Measurements from ENCODE around the gene GALNT15. TPM values are rescaled to one million over a fixed set of nuclear protein-coding genes. Genes with fewer than 3 reads are reported as not detected.

The GALNT15 gene
- polyA plus RNA-seq, 1 donor: 0.78 TPM

- H3K9me3 ChIP-seq (ENCODE audit: control insufficient read depth, low read depth, low read length): no peaks in the 10 kb centered on the region
- H3K36me3 ChIP-seq (ENCODE audit: control insufficient read depth, insufficient read depth, low read length): no peaks in the 10 kb centered on the region
- H3K27me3 ChIP-seq (ENCODE audit: control insufficient read depth, insufficient read depth, low read length): peaks cover 6% of the 10 kb centered on the region
- no peak overlapping the region for H3K4me3 ChIP-seq (ENCODE audit: low read length)
- no peak for DNase-seq
- no peak overlapping the region for H3K27ac ChIP-seq (ENCODE audit: low read length)
- WGBS (ENCODE audit: insufficient coverage, low lambda C conversion rate): 75% methylated on average over 2 of the region's 3 CpGs
- H3K4me1 ChIP-seq (ENCODE audit: control insufficient read depth, insufficient read depth, low read length): no peaks in the 10 kb centered on the region
Observed at GRCh38 chr3:16186565-16186964, 12.1 kb downstream of the GALNT15 start.

- Histone ChIP-seq H3K9me3 (ENCODE audit: control insufficient read depth, low read depth, low read length) (no peaks in the 10 kb centered on the region), H3K27me3 (ENCODE audit: control insufficient read depth, insufficient read depth, low read length) (peaks cover 6% of the 10 kb centered on the region), H3K4me3 (ENCODE audit: low read length) (no peak overlapping the region), H3K36me3 (ENCODE audit: control insufficient read depth, insufficient read depth, low read length) (no peaks in the 10 kb centered on the region), H3K27ac (ENCODE audit: low read length) (no peak overlapping the region), H3K4me1 (ENCODE audit: control insufficient read depth, insufficient read depth, low read length) (no peaks in the 10 kb centered on the region)
- no CpG with 5 or more reads among the region's 5 CpGs for WGBS (ENCODE audit: insufficient coverage, low lambda C conversion rate)
- DNase-seq: no peak
Observed at GRCh38 chr3:16187213-16187790, 12.8 kb downstream of the GALNT15 start.

GRCh38 chr3:16188071-16188470 lies 13.6 kb downstream of the GALNT15 start:
- H3K27me3 ChIP-seq (ENCODE audit: control insufficient read depth, insufficient read depth, low read length): peaks cover 6% of the 10 kb centered on the region
- H3K27ac ChIP-seq (ENCODE audit: low read length): no peak overlapping the region
- H3K36me3 ChIP-seq (ENCODE audit: control insufficient read depth, insufficient read depth, low read length): no peaks in the 10 kb centered on the region
- no peaks in the 10 kb centered on the region for H3K9me3 ChIP-seq (ENCODE audit: control insufficient read depth, low read depth, low read length)
- DNase-seq: no peak
- no CpG with 5 or more reads among the region's 6 CpGs for WGBS (ENCODE audit: insufficient coverage, low lambda C conversion rate)
- H3K4me3 ChIP-seq (ENCODE audit: low read length): no peak overlapping the region
- H3K4me1 ChIP-seq (ENCODE audit: control insufficient read depth, insufficient read depth, low read length): no peaks in the 10 kb centered on the region

- H3K27ac ChIP-seq (ENCODE audit: low read length): no peak overlapping the region
- no peak overlapping the region for H3K4me3 ChIP-seq (ENCODE audit: low read length)
- no peaks in the 10 kb centered on the region for H3K36me3 ChIP-seq (ENCODE audit: control insufficient read depth, insufficient read depth, low read length)
- no peaks in the 10 kb centered on the region for H3K9me3 ChIP-seq (ENCODE audit: control insufficient read depth, low read depth, low read length)
- H3K4me1 ChIP-seq (ENCODE audit: control insufficient read depth, insufficient read depth, low read length): no peaks in the 10 kb centered on the region
- peaks cover 10% of the 10 kb centered on the region for H3K27me3 ChIP-seq (ENCODE audit: control insufficient read depth, insufficient read depth, low read length)
- no peak for DNase-seq
Observed at GRCh38 chr3:16189201-16189600, 14.7 kb downstream of the GALNT15 start.

GRCh38 chr3:16190704-16191103 lies 16.2 kb downstream of the GALNT15 start:
- H3K4me1 ChIP-seq (ENCODE audit: control insufficient read depth, insufficient read depth, low read length): no peaks in the 10 kb centered on the region
- H3K9me3 ChIP-seq (ENCODE audit: control insufficient read depth, low read depth, low read length): no peaks in the 10 kb centered on the region
- DNase-seq: no peak
- peaks cover 5% of the 10 kb centered on the region for H3K27me3 ChIP-seq (ENCODE audit: control insufficient read depth, insufficient read depth, low read length)
- 93% methylated on average over 3 of the region's 6 CpGs for WGBS (ENCODE audit: insufficient coverage, low lambda C conversion rate)
- no peak overlapping the region for H3K27ac ChIP-seq (ENCODE audit: low read length)
- H3K36me3 ChIP-seq (ENCODE audit: control insufficient read depth, insufficient read depth, low read length): no peaks in the 10 kb centered on the region
- H3K4me3 ChIP-seq (ENCODE audit: low read length): no peak overlapping the region

GRCh38 chr3:16191591-16191990 lies 17.1 kb downstream of the GALNT15 start:
- no peaks in the 10 kb centered on the region for H3K9me3 ChIP-seq (ENCODE audit: control insufficient read depth, low read depth, low read length)
- no peak overlapping the region for H3K4me3 ChIP-seq (ENCODE audit: low read length)
- no peak overlapping the region for H3K27ac ChIP-seq (ENCODE audit: low read length)
- DNase-seq: no peak
- no peaks in the 10 kb centered on the region for H3K36me3 ChIP-seq (ENCODE audit: control insufficient read depth, insufficient read depth, low read length)
- peaks cover 5% of the 10 kb centered on the region for H3K27me3 ChIP-seq (ENCODE audit: control insufficient read depth, insufficient read depth, low read length)
- no peaks in the 10 kb centered on the region for H3K4me1 ChIP-seq (ENCODE audit: control insufficient read depth, insufficient read depth, low read length)

GRCh38 chr3:16192176-16192811 lies 17.8 kb downstream of the GALNT15 start:
- DNase-seq: no peak
- Histone ChIP-seq H3K27ac (ENCODE audit: low read length) (no peak overlapping the region), H3K36me3 (ENCODE audit: control insufficient read depth, insufficient read depth, low read length) (no peaks in the 10 kb centered on the region), H3K27me3 (ENCODE audit: control insufficient read depth, insufficient read depth, low read length) (peaks cover 5% of the 10 kb centered on the region), H3K9me3 (ENCODE audit: control insufficient read depth, low read depth, low read length) (no peaks in the 10 kb centered on the region), H3K4me1 (ENCODE audit: control insufficient read depth, insufficient read depth, low read length) (no peaks in the 10 kb centered on the region), H3K4me3 (ENCODE audit: low read length) (no peak overlapping the region)
- no CpG with 5 or more reads among the region's 5 CpGs for WGBS (ENCODE audit: insufficient coverage, low lambda C conversion rate)

- no CpG with 5 or more reads among the region's 4 CpGs for WGBS (ENCODE audit: insufficient coverage, low lambda C conversion rate)
- H3K4me3 ChIP-seq (ENCODE audit: low read length): no peak overlapping the region
Observed at GRCh38 chr3:16198427-16198826, 23.9 kb downstream of the GALNT15 start.

GRCh38 chr3:16199769-16200168 lies 25.3 kb downstream of the GALNT15 start:
- H3K4me3 ChIP-seq (ENCODE audit: low read length): no peak overlapping the region
- no CpG with 5 or more reads among the region's 2 CpGs for WGBS (ENCODE audit: insufficient coverage, low lambda C conversion rate)
- no peaks in the 10 kb centered on the region for H3K36me3 ChIP-seq (ENCODE audit: control insufficient read depth, insufficient read depth, low read length)
- H3K9me3 ChIP-seq (ENCODE audit: control insufficient read depth, low read depth, low read length): no peaks in the 10 kb centered on the region
- DNase-seq: no peak
- H3K4me1 ChIP-seq (ENCODE audit: control insufficient read depth, insufficient read depth, low read length): no peaks in the 10 kb centered on the region
- no peaks in the 10 kb centered on the region for H3K27me3 ChIP-seq (ENCODE audit: control insufficient read depth, insufficient read depth, low read length)
- no peak overlapping the region for H3K27ac ChIP-seq (ENCODE audit: low read length)

More at GRCh38 chr3:16198427-16198826, 23.9 kb downstream of the GALNT15 start:
- H3K4me1 ChIP-seq (ENCODE audit: control insufficient read depth, insufficient read depth, low read length): no peaks in the 10 kb centered on the region
- no peak overlapping the region for H3K27ac ChIP-seq (ENCODE audit: low read length)
- no peaks in the 10 kb centered on the region for H3K36me3 ChIP-seq (ENCODE audit: control insufficient read depth, insufficient read depth, low read length)
- peaks cover 4% of the 10 kb centered on the region for H3K27me3 ChIP-seq (ENCODE audit: control insufficient read depth, insufficient read depth, low read length)
- no peak for DNase-seq
- no peaks in the 10 kb centered on the region for H3K9me3 ChIP-seq (ENCODE audit: control insufficient read depth, low read depth, low read length)

- no CpG with 5 or more reads among the region's 8 CpGs for WGBS (ENCODE audit: insufficient coverage, low lambda C conversion rate)
- Histone ChIP-seq H3K27me3 (ENCODE audit: control insufficient read depth, insufficient read depth, low read length) (no peaks in the 10 kb centered on the region), H3K4me3 (ENCODE audit: low read length) (no peak overlapping the region), H3K27ac (ENCODE audit: low read length) (no peak overlapping the region), H3K9me3 (ENCODE audit: control insufficient read depth, low read depth, low read length) (no peaks in the 10 kb centered on the region), H3K4me1 (ENCODE audit: control insufficient read depth, insufficient read depth, low read length) (no peaks in the 10 kb centered on the region), H3K36me3 (ENCODE audit: control insufficient read depth, insufficient read depth, low read length) (no peaks in the 10 kb centered on the region)
- DNase-seq: no peak
Observed at GRCh38 chr3:16200411-16200810, 25.9 kb downstream of the GALNT15 start.

GRCh38 chr3:16203031-16203430 lies 28.6 kb downstream of the GALNT15 start:
- no peaks in the 10 kb centered on the region for H3K27me3 ChIP-seq (ENCODE audit: control insufficient read depth, insufficient read depth, low read length)
- WGBS (ENCODE audit: insufficient coverage, low lambda C conversion rate): no CpG with 5 or more reads among the region's 4 CpGs
- H3K36me3 ChIP-seq (ENCODE audit: control insufficient read depth, insufficient read depth, low read length): no peaks in the 10 kb centered on the region
- no peaks in the 10 kb centered on the region for H3K9me3 ChIP-seq (ENCODE audit: control insufficient read depth, low read depth, low read length)
- DNase-seq: no peak
- H3K4me1 ChIP-seq (ENCODE audit: control insufficient read depth, insufficient read depth, low read length): no peaks in the 10 kb centered on the region
- no peak overlapping the region for H3K4me3 ChIP-seq (ENCODE audit: low read length)
- H3K27ac ChIP-seq (ENCODE audit: low read length): no peak overlapping the region

Data from large intestine (tissue), 3 donors.